GM23338 (cell line): Measurements from ENCODE around the gene GPR25. TPM values are rescaled to one million over a fixed set of nuclear protein-coding genes. Genes with fewer than 3 reads are reported as not detected.

Source experiments
- ATAC-seq: fragments of 200-7000 bp; cut with Tn5 transposase; 3 replicates; pipeline ENCODE4 v1.9.1; 2020
- DNase-seq: peaks from one replicate; pipeline ENCODE4 v3.0.0-alpha.2; 2015; ENCODE audit warnings: low spot score
- H2AFZ ChIP-seq: fragments of 200-600 bp; sonication (generic); 2 replicates; pipeline ENCODE4 v1.8.0; 2016; ENCODE audit warnings: antibody characterized with exemption, mild to moderate bottlenecking, moderate library complexity
- H3F3A ChIP-seq: fragments of 200-600 bp; sonication (generic); replicated peaks from 2 replicates; pipeline ENCODE4 v1.8.0; 2017; ENCODE audit warnings: antibody characterized with exemption, mixed run types, low read depth
- H3K27ac ChIP-seq: fragments of 200-600 bp; sonication (generic); 2 replicates; pipeline ENCODE4 v1.6.1; 2016; ENCODE audit warnings: low read depth
- H3K27me3 ChIP-seq: fragments of 200-600 bp; sonication (generic); 2 replicates; pipeline ENCODE4 v1.8.0; 2016; ENCODE audit warnings: mild to moderate bottlenecking, mixed run types, moderate library complexity; ENCODE audit not compliant: insufficient read depth
- H3K36me3 ChIP-seq: fragments of 200-600 bp; sonication (generic); 2 replicates; pipeline ENCODE4 v1.8.0; 2016; ENCODE audit warnings: mild to moderate bottlenecking; ENCODE audit not compliant: insufficient read depth
- H3K4me1 ChIP-seq: fragments of 200-600 bp; sonication (generic); 2 replicates; pipeline ENCODE4 v1.8.0; 2016; ENCODE audit warnings: mild to moderate bottlenecking, moderate library complexity; ENCODE audit not compliant: insufficient read depth
- H3K4me2 ChIP-seq: fragments of 200-600 bp; sonication (generic); 2 replicates; pipeline ENCODE4 v1.7.1; 2017; ENCODE audit warnings: mixed run types
- H3K4me3 ChIP-seq: fragments of 200-600 bp; sonication (generic); 2 replicates; pipeline ENCODE4 v1.6.1; 2016; ENCODE audit warnings: mixed run types
- H3K79me2 ChIP-seq: fragments of 200-600 bp; sonication (generic); replicated peaks from 2 replicates; pipeline ENCODE4 v1.8.0; 2017; ENCODE audit warnings: mild to moderate bottlenecking; ENCODE audit not compliant: insufficient read depth
- H3K9me2 ChIP-seq: fragments of 200-600 bp; sonication (generic); 2 replicates; pipeline ENCODE4 v1.8.0; 2017; ENCODE audit not compliant: insufficient read depth
- H4K20me1 ChIP-seq: fragments of 200-600 bp; sonication (generic); replicated peaks from 2 replicates; pipeline ENCODE4 v1.8.0; 2017; ENCODE audit warnings: mild to moderate bottlenecking; ENCODE audit not compliant: insufficient read depth
- H3K27ac Mint-ChIP-seq: 2 replicates; pipeline ENCODE4 v1.8.0; 2020; ENCODE audit warnings: inconsistent platforms, mild to moderate bottlenecking, moderate library complexity, mixed read lengths
- H3K27me3 Mint-ChIP-seq: 3 replicates; pipeline ENCODE4 v1.8.0; 2022; ENCODE audit warnings: low read depth, mild to moderate bottlenecking, moderate library complexity, mixed read lengths, inconsistent platforms; ENCODE audit not compliant: insufficient read depth, poor library complexity
- H3K36me3 Mint-ChIP-seq: 3 replicates; pipeline ENCODE4 v1.8.0; 2021; ENCODE audit warnings: low read depth, mild to moderate bottlenecking, inconsistent platforms, moderate library complexity, mixed read lengths
- H3K4me1 Mint-ChIP-seq: 3 replicates; pipeline ENCODE4 v1.8.0; 2020; ENCODE audit warnings: mild to moderate bottlenecking, inconsistent platforms, mixed read lengths
- H3K4me3 Mint-ChIP-seq: 3 replicates; pipeline ENCODE4 v1.8.0; 2021; ENCODE audit warnings: moderate library complexity, mild to moderate bottlenecking, inconsistent platforms, mixed read lengths
- H3K9me3 Mint-ChIP-seq: 3 replicates; pipeline ENCODE4 v1.8.0; 2020; ENCODE audit warnings: moderate library complexity, mild to moderate bottlenecking, inconsistent platforms, mixed read lengths
- EZH2 ChIP-seq: fragments of 200-600 bp; sonication (generic); IDR thresholded peaks from one replicate; pipeline ENCODE4 v1.8.0; 2017; ENCODE audit warnings: antibody characterized with exemption, mild to moderate bottlenecking, low read depth; ENCODE audit not compliant: unreplicated experiment
- POLR2AphosphoS5 ChIP-seq: IDR thresholded peaks from 2 replicates; pipeline ENCODE4 v1.6.1; 2016; ENCODE audit warnings: antibody characterized with exemption, low read depth
- ZNF114 ChIP-seq: fragments of 250-450 bp; sonication (Bioruptor Pico); IDR thresholded peaks from 2 replicates; pipeline ENCODE4 v1.5.0; 2020; ENCODE audit warnings: mild to moderate bottlenecking, moderate library complexity
- polyA plus RNA-seq: library from polyadenylated mRNA; unstranded; fragments of >200 nt; fragmentation: Nextera tagmentation; extraction: Ambion mirVana; gene quantifications from 2 replicates; pipeline ENCODE4 v1.2.1, GENCODE V29; 2016
- total RNA-seq: library from RNA; depleted of rRNA; stranded (reverse); fragments of >200 nt; shearing (Covaris generic); gene quantifications from 2 replicates; pipeline ENCODE4 v1.2.3, GENCODE V29; 2014
- TF ChIP-seq, protein P1 (sequence below): IDR thresholded peaks from one replicate; pipeline ENCODE4 v1.6.1; 2018; ENCODE audit warnings: antibody characterized with exemption; ENCODE audit not compliant: unreplicated experiment
- TF ChIP-seq, protein P2 (sequence below), 2 experiments: fragments of 200-600 bp in 1 of 2; sonication (generic) in 1 of 2; conservative IDR thresholded peaks; 2 replicates each; pipeline versions ENCODE4 v1.5.1 to v1.6.1; 2016 to 2017; ENCODE audit warnings: antibody characterized with exemption in 2 of 2, low read depth in 2 of 2, mild to moderate bottlenecking in 2 of 2, moderate library complexity in 1 of 2
- TF ChIP-seq, protein P3 (sequence below): IDR thresholded peaks from 2 replicates; pipeline ENCODE4 v1.6.1; 2016; ENCODE audit warnings: antibody characterized with exemption

GPR25 gene
- total and polyA plus RNA-seq, 2 experiments from 2014 or later: not detected

DNA sequence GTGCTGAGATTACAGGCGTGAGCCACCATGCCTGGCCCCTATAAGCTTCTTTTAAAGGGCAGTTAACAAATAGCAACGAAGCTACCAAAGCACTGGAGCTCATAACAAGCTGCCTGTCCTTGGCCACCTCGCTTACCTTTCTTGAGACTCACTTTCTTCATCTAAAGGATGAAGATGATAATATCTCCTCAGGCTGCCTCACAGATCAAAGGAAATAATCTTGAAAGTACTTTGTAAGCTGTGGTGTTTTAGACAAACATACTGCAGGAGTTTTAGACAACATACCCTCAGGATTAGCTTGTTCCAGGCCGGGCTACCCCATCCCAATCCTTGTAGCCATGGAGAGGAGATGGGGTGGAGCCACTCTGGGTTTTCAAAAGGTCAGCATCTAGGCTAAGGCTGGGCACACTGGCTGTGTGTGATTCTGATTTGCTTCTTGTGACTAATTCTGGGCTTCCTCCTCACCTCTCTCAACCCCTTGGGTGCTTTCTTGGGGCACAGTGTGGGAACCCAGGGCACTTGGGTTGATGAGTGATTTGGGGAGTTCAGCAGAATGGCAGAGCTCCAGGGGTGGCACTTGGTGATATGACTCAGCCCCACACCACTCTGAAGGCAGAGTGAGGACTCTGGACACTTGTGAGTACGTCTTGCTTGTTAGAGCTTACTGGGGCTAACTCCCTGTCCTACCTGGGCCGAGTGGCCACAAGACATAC, 5.2 kb downstream of the GPR25 start:
- Mint-ChIP-seq H3K4me1 (peaks cover 22% of the 10 kb centered on the region), H3K36me3 (no peaks in the 10 kb centered on the region), H3K9me3 (no peaks in the 10 kb centered on the region), H3K27ac (no peak overlapping the region), H3K4me3 (no peak overlapping the region), H3K27me3 (peaks cover 7% of the 10 kb centered on the region)
- Histone ChIP-seq H3K4me3 (no peak overlapping the region), H4K20me1 (no peaks in the 10 kb centered on the region), H2AFZ (no peak overlapping the region), H3K79me2 (no peaks in the 10 kb centered on the region), H3K4me1 (peaks cover 5% of the 10 kb centered on the region), H3K27me3 (peaks cover 18% of the 10 kb centered on the region; the same call in 1 of the 2 replicates), H3K36me3 (no peaks in the 10 kb centered on the region), H3K27ac (no peak overlapping the region), H3F3A (0 out of 2 replicates have a peak, but pooled peaks cover 2% of the 10 kb centered on the region), H3K9me2 (no peaks in the 10 kb centered on the region), H3K4me2 (no peak overlapping the region)
- DNase-seq: no peak
- no peak for ATAC-seq
- no peak for TF ChIP-seq EZH2
- TF ChIP-seq, protein P1, sequence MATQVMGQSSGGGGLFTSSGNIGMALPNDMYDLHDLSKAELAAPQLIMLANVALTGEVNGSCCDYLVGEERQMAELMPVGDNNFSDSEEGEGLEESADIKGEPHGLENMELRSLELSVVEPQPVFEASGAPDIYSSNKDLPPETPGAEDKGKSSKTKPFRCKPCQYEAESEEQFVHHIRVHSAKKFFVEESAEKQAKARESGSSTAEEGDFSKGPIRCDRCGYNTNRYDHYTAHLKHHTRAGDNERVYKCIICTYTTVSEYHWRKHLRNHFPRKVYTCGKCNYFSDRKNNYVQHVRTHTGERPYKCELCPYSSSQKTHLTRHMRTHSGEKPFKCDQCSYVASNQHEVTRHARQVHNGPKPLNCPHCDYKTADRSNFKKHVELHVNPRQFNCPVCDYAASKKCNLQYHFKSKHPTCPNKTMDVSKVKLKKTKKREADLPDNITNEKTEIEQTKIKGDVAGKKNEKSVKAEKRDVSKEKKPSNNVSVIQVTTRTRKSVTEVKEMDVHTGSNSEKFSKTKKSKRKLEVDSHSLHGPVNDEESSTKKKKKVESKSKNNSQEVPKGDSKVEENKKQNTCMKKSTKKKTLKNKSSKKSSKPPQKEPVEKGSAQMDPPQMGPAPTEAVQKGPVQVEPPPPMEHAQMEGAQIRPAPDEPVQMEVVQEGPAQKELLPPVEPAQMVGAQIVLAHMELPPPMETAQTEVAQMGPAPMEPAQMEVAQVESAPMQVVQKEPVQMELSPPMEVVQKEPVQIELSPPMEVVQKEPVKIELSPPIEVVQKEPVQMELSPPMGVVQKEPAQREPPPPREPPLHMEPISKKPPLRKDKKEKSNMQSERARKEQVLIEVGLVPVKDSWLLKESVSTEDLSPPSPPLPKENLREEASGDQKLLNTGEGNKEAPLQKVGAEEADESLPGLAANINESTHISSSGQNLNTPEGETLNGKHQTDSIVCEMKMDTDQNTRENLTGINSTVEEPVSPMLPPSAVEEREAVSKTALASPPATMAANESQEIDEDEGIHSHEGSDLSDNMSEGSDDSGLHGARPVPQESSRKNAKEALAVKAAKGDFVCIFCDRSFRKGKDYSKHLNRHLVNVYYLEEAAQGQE: no peak
- TF ChIP-seq, protein P2, sequence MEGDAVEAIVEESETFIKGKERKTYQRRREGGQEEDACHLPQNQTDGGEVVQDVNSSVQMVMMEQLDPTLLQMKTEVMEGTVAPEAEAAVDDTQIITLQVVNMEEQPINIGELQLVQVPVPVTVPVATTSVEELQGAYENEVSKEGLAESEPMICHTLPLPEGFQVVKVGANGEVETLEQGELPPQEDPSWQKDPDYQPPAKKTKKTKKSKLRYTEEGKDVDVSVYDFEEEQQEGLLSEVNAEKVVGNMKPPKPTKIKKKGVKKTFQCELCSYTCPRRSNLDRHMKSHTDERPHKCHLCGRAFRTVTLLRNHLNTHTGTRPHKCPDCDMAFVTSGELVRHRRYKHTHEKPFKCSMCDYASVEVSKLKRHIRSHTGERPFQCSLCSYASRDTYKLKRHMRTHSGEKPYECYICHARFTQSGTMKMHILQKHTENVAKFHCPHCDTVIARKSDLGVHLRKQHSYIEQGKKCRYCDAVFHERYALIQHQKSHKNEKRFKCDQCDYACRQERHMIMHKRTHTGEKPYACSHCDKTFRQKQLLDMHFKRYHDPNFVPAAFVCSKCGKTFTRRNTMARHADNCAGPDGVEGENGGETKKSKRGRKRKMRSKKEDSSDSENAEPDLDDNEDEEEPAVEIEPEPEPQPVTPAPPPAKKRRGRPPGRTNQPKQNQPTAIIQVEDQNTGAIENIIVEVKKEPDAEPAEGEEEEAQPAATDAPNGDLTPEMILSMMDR (conservative IDR thresholded peaks at IDR 0.05; ENCODE audit: low read depth in 2 of 2): no peak

GRCh38 chr1:200880212-200880611, 7.4 kb downstream of the GPR25 start:
- Histone ChIP-seq H3K27ac (no peak overlapping the region), H3K4me2 (no peak overlapping the region), H3K4me1 (peaks cover 16% of the 10 kb centered on the region), H3K9me2 (no peaks in the 10 kb centered on the region), H3K4me3 (no peak overlapping the region), H3K27me3 (0 out of 2 replicates have a peak, but pooled peaks cover 7% of the 10 kb centered on the region), H3K36me3 (no peaks in the 10 kb centered on the region), H3F3A (no peaks in the 10 kb centered on the region), H3K79me2 (no peaks in the 10 kb centered on the region), H4K20me1 (no peaks in the 10 kb centered on the region), H2AFZ (no peak overlapping the region)
- peaks cover 3% of the 10 kb centered on the region for H3K27me3 Mint-ChIP-seq
- H3K36me3 Mint-ChIP-seq: no peaks in the 10 kb centered on the region
- ATAC-seq: no peak
- DNase-seq: no peak
- H3K9me3 Mint-ChIP-seq: no peaks in the 10 kb centered on the region
- peaks cover 24% of the 10 kb centered on the region for H3K4me1 Mint-ChIP-seq
- no peak overlapping the region for H3K4me3 Mint-ChIP-seq
- H3K27ac Mint-ChIP-seq: no peak overlapping the region
- TF ChIP-seq, protein P2 (conservative IDR thresholded peaks at IDR 0.05; ENCODE audit: low read depth in 2 of 2): no peak
- TF ChIP-seq, protein P3, sequence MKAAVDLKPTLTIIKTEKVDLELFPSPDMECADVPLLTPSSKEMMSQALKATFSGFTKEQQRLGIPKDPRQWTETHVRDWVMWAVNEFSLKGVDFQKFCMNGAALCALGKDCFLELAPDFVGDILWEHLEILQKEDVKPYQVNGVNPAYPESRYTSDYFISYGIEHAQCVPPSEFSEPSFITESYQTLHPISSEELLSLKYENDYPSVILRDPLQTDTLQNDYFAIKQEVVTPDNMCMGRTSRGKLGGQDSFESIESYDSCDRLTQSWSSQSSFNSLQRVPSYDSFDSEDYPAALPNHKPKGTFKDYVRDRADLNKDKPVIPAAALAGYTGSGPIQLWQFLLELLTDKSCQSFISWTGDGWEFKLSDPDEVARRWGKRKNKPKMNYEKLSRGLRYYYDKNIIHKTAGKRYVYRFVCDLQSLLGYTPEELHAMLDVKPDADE: no peak
- TF ChIP-seq ZNF114 (CRISPR knock-in tag): no peak
- no peak for TF ChIP-seq POLR2AphosphoS5
